ENCODE data around the gene NHS. TPM values are rescaled to one million over a fixed set of nuclear protein-coding genes. Genes with fewer than 3 reads are reported as not detected.

NHS gene
- total and polyA plus RNA-seq, 2 of the 13 experiments (the other 11 are each of a cell fraction or from before 2014, with no cell fraction given): 0.02 TPM; not detected in 1

DNA sequence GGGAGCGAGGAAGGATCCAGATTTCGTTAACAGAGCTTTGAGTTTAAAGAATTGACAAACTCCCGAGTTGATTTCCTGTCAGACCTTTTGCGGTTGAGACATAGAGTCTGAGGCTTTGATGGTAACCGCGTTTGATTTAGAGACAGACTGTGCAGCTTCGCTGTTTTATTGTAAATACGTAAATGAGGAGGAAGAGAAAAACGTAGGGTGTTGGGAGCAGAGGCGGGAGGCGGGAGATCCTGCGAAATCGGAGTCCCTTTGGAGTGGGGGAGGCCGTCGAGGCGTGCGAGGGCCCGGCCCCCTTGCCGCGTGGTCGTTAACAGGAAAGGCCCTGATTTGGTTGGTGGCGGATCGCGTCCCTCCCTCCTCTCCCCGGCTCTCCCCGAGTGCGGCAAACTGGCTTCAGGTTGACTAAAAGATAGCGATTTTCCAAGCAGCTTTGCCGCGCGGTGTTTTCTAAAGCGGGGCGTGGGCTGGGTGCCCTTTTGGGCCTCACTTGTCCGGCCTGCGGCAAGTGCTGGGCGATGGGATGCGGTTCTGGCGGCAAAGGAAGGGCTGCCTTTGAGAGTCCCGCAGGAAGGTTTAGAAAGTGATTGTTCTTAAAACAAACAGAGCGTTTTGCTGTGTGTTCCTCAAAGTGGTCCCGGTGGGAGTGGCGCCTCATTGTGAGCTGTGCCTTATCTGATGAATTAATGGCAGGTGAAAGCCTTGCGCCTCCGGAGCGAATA is 363.1 kb downstream of the NHS start (continued):
- 0 out of 2 replicates have a peak, but pooled peaks have one; percentile 39 for TF ChIP-seq ZNF770 (CRISPR knock-in tag; IDR thresholded peaks at IDR 0.05)
- TF ChIP-seq, protein P1, sequence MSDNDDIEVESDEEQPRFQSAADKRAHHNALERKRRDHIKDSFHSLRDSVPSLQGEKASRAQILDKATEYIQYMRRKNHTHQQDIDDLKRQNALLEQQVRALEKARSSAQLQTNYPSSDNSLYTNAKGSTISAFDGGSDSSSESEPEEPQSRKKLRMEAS (IDR thresholded peaks at IDR 0.05): peak; percentile 75
- 0 out of 2 replicates have a peak, but pooled peaks have one; percentile 22 for TF ChIP-seq ZBTB38 (CRISPR knock-in tag; IDR thresholded peaks at IDR 0.05)
- TF ChIP-seq ASH2L (IDR thresholded peaks at IDR 0.05; ENCODE audit: insufficient read length, low read depth, low read length): peak; percentile 45
- TF ChIP-seq PHF8 (CRISPR knock-in tag; IDR thresholded peaks at IDR 0.05): peak; percentile 27
- no peak for TF ChIP-seq U2AF1 (optimal IDR thresholded peaks at IDR 0.05; ENCODE audit: low read depth, low read length)
- peak; percentile 45; the same call in 1 of the 2 replicates for TF ChIP-seq ZNF605 (CRISPR knock-in tag; IDR thresholded peaks at IDR 0.05)
- TF ChIP-seq ZFX (CRISPR knock-in tag; IDR thresholded peaks at IDR 0.05; ENCODE audit: low read depth): peak; percentile 56; the same call in 1 of the 2 replicates
- TF ChIP-seq, protein P2, sequence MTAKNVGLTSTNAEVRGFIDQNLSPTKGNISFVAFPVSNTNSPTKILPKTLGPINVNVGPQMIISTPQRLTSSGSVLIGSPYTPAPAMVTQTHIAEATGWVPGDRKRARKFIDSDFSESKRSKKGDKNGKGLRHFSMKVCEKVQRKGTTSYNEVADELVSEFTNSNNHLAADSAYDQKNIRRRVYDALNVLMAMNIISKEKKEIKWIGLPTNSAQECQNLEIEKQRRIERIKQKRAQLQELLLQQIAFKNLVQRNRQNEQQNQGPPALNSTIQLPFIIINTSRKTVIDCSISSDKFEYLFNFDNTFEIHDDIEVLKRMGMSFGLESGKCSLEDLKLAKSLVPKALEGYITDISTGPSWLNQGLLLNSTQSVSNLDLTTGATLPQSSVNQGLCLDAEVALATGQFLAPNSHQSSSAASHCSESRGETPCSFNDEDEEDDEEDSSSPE (CRISPR knock-in tag; IDR thresholded peaks at IDR 0.05): peak; percentile 44; the same call in 1 of the 2 replicates
- TF ChIP-seq KDM5B (CRISPR knock-in tag; IDR thresholded peaks at IDR 0.05; ENCODE audit: borderline replicate concordance): peak; percentile 41; the same call in 1 of the 2 replicates
- TF ChIP-seq, protein P3, sequence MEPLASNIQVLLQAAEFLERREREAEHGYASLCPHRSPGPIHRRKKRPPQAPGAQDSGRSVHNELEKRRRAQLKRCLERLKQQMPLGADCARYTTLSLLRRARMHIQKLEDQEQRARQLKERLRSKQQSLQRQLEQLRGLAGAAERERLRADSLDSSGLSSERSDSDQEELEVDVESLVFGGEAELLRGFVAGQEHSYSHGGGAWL (CRISPR knock-in tag; IDR thresholded peaks at IDR 0.05): 0 out of 2 replicates have a peak, but pooled peaks have one; percentile 40
- TF ChIP-seq FOSL2 (CRISPR knock-in tag; IDR thresholded peaks at IDR 0.05): 0 out of 2 replicates have a peak, but pooled peaks have one; percentile 9
- TF ChIP-seq THAP11 (CRISPR knock-in tag; IDR thresholded peaks at IDR 0.05): 0 out of 2 replicates have a peak, but pooled peaks have one; percentile 15
- peak; percentile 67; the same call in 1 of the 2 replicates for TF ChIP-seq RBFOX2 (IDR thresholded peaks at IDR 0.05; ENCODE audit: low read depth, low read length)
- TF ChIP-seq STAG1 (CRISPR knock-in tag; IDR thresholded peaks at IDR 0.05): no peak
- TF ChIP-seq, protein P4, sequence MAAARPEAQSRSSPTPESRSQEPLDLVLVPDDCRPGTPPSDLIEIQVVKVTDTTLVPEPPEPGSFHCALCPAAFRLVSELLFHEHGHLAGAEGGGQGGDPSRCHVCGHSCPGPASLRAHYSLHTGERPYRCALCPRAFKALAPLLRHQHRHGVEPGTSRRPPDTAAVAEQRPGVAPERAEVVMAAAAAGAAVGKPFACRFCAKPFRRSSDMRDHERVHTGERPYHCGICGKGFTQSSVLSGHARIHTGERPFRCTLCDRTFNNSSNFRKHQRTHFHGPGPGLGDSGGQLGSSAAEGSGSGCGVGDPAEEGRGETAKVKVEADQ (CRISPR knock-in tag; IDR thresholded peaks at IDR 0.05; ENCODE audit: borderline replicate concordance): no peak
- TF ChIP-seq ZNF121 (CRISPR knock-in tag; IDR thresholded peaks at IDR 0.05): no peak
- peak; percentile 46 for TF ChIP-seq PATZ1 (CRISPR knock-in tag; IDR thresholded peaks at IDR 0.05)
- TF ChIP-seq ZNF430 (CRISPR knock-in tag; IDR thresholded peaks at IDR 0.05): peak; percentile 32; the same call in 1 of the 2 replicates
- 0 out of 2 replicates have a peak, but pooled peaks have one; percentile 31 for TF ChIP-seq SIN3A (IDR thresholded peaks at IDR 0.05; ENCODE audit: borderline replicate concordance, low read depth, low read length)
- peak; percentile 14 for TF ChIP-seq TCF7 (IDR thresholded peaks at IDR 0.05; ENCODE audit: low read depth)
- 0 out of 2 replicates have a peak, but pooled peaks have one; percentile 32 for TF ChIP-seq ZNF777 (CRISPR knock-in tag; IDR thresholded peaks at IDR 0.05)
- peak; percentile 37; the same call in 1 of the 2 replicates for TF ChIP-seq POLR2G (IDR thresholded peaks at IDR 0.05; ENCODE audit: low read depth, low read length)
